Adrenal gland (tissue), 12 donors: ENCODE results near the gene UROC1. TPM values are rescaled to one million over a fixed set of nuclear protein-coding genes. Genes with fewer than 3 reads are reported as not detected.

Experiments
- DNase-seq, 7 donors: peaks; one replicate each; pipeline ENCODE4 v3.0.0-alpha.2; 2019 to 2020
- H3K27ac ChIP-seq, 5 donors: fragments of 200-600 bp; sonication (generic) in 4 of 5; 1 replicate in 3 of 5; 2 replicates in 2 of 5; pipeline versions ENCODE4 v1.5.1 to v1.8.0; 2016 to 2020; ENCODE audit warnings: mild to moderate bottlenecking in 1 of 5
- H3K27me3 ChIP-seq: fragments of 200-600 bp; 2 replicates; pipeline ENCODE4 v1.8.0; 2021
- H3K36me3 ChIP-seq, 2 donors: fragments of 200-600 bp; replicated peaks in 1 of 2; 1 replicate in 1 of 2; 2 replicates in 1 of 2; pipeline versions ENCODE4 v1.5.1 to v1.8.0; 2018 to 2022
- H3K4me1 ChIP-seq, 2 donors: fragments of 200-600 bp; replicated peaks in 1 of 2; 1 replicate in 1 of 2; 2 replicates in 1 of 2; pipeline versions ENCODE4 v1.5.1 to v1.8.0; 2018 to 2021
- H3K4me3 ChIP-seq, 4 donors: fragments of 200-600 bp; sonication (generic) in 3 of 4; one replicate each; pipeline ENCODE4 v1.5.1; 2016 to 2018
- H3K9me3 ChIP-seq, 3 donors: fragments of 200-600 bp; sonication (generic) in 1 of 3; replicated peaks in 1 of 3; 1 replicate in 2 of 3; 2 replicates in 1 of 3; pipeline versions ENCODE4 v1.5.1 to v1.8.0; 2016 to 2021
- CTCF ChIP-seq, 6 experiments: fragments of 450-650 bp in 4 of 6; fragments of 200-600 bp in 2 of 6; sonication (generic) in 1 of 6; IDR thresholded peaks; 1 replicate in 5 of 6; 2 replicates in 1 of 6; pipeline versions ENCODE4 v1.5.1 to v1.8.0; 2016 to 2021; ENCODE audit warnings: antibody characterized with exemption in 6 of 6, mild to moderate bottlenecking in 2 of 6, moderate library complexity in 1 of 6
- POLR2A ChIP-seq, 2 donors: fragments of 450-650 bp; IDR thresholded peaks; one replicate each; pipeline ENCODE4 v1.6.1; 2017; ENCODE audit warnings: antibody characterized with exemption in 2 of 2, mild to moderate bottlenecking in 2 of 2, moderate library complexity in 1 of 2
- WGBS, 4 donors: extraction: QIAGEN DNeasy Blood & Tissue Kit in 2 of 4; methylation state at CpG; one replicate each; pipeline versions ENCODE4 v1.1.5 to v1.1.7; 2013 to 2017; 5-methylcytosine and 5-hydroxymethylcytosine counted together
- intact Hi-C, 2 donors: fragments of 100-400 bp; cut with DNase I; formaldehyde crosslinking; loops; one replicate each; pipeline versions ENCODE4 v1.14.1 to v1.15.0; 2022 to 2023
- polyA plus RNA-seq, 3 donors: library from polyadenylated mRNA; stranded (reverse); fragments of 200-250 nt in 2 of 3; fragments of 350-450 nt in 1 of 3; fragmentation: Illumina TruSeq in 1 of 3; extraction: RNeasy Lipid Tissue Mini Kit (QIAGEN cat#74804) in 1 of 3; gene quantifications; one replicate each; pipeline ENCODE4 v1.2.3, GENCODE V29; 2013 to 2014
- total RNA-seq, 9 donors: library from RNA; depleted of rRNA in 4 of 9; stranded (reverse); fragments of >200 nt in 4 of 9; fragments of 120-200 nt in 1 of 9; fragmentation: NEBNext Ultra II Directional in 1 of 9; extraction: Animal tissue kit (Norgen Biotek cat#: 25700) in 1 of 9; gene quantifications; one replicate each; pipeline versions ENCODE4 v1.1.0 to v1.2.4, GENCODE V29; 2013 to 2023
- donor health status: healthy with polysubstance abuse.
- donor health status: Bipolar disorder and iron deficiency.
- donor health status: DM: yes; HTN: yes; CAD: no.
- donor health status: DM: no; HTN: no; CAD: no.
- donor health status: DM: no; HTN: no; CAD: no.
- donor health status: DM: yes; HTN: yes; CAD: no.

UROC1 gene
- total and polyA plus RNA-seq, 12 donors: under 0.01 to 0.22 (median 0.04) TPM; not detected in 8

- Histone ChIP-seq H3K36me3 (no peaks in the 10 kb centered on the region), H3K4me3 (no peak overlapping the region), H3K27me3 (peaks cover 4% of the 10 kb centered on the region), H3K27ac (no peak overlapping the region), H3K4me1 (peaks cover 0 to 1% of the 10 kb centered on the region in 2 donors), H3K9me3 (no peaks in the 10 kb centered on the region)
- intact Hi-C loops: loop anchor here in 1 of 2 donors (5.0 kb wide), 1 partner anchor 144 kb away; no protein-coding TSS in a partner anchor
- WGBS, 4 donors: 43 to 76% (median 67%) methylated on average over 4 of the region's 4 CpGs
- DNase-seq: no peak
- TF ChIP-seq POLR2A (IDR thresholded peaks at IDR 0.05): no peak
- TF ChIP-seq CTCF (IDR thresholded peaks at IDR 0.05): no peak
Observed at GRCh38 chr3:126518779-126519177, 1.2 kb upstream of the UROC1 start.

GRCh38 chr3:126517986-126518778 is 609 bp upstream of the UROC1 start:
- no peaks in the 10 kb centered on the region for H3K4me1 ChIP-seq
- WGBS, 4 donors: 85 to 91% (median 89%) methylated on average over 7 to 15 of the region's 15 CpGs
- DNase-seq: no peak
- peaks cover 4% of the 10 kb centered on the region for H3K27me3 ChIP-seq
- intact Hi-C loops: loop anchor here in 1 of 2 donors (5.0 kb wide), 1 partner anchor 144 kb away; no protein-coding TSS in a partner anchor
- H3K36me3 ChIP-seq: no peaks in the 10 kb centered on the region
- H3K4me3 ChIP-seq: no peak overlapping the region
- no peaks in the 10 kb centered on the region for H3K9me3 ChIP-seq
- H3K27ac ChIP-seq: no peak overlapping the region
- TF ChIP-seq CTCF (IDR thresholded peaks at IDR 0.05): no peak
- TF ChIP-seq POLR2A (IDR thresholded peaks at IDR 0.05): no peak

GRCh38 chr3:126516936-126517290 is 660 bp downstream of the UROC1 start:
- TF ChIP-seq CTCF (IDR thresholded peaks at IDR 0.05) (no peak), POLR2A (IDR thresholded peaks at IDR 0.05) (no peak)
- H3K4me3 ChIP-seq: no peak overlapping the region
- no peak for DNase-seq
- H3K4me1 ChIP-seq: no peaks in the 10 kb centered on the region
- H3K27ac ChIP-seq: no peak overlapping the region
- H3K9me3 ChIP-seq: no peaks in the 10 kb centered on the region
- 76 to 94% (median 83%) methylated on average over 2 to 9 of the region's 9 CpGs for WGBS, 4 donors
- no peaks in the 10 kb centered on the region for H3K27me3 ChIP-seq
- intact Hi-C loops: loop anchor here in 1 of 2 donors (5.0 kb wide), 1 partner anchor 145 kb away; no protein-coding TSS in a partner anchor
- H3K36me3 ChIP-seq: no peaks in the 10 kb centered on the region

GRCh38 chr3:126516152-126516935 is 1.2 kb downstream of the UROC1 start:
- Histone ChIP-seq H3K27ac (no peak overlapping the region), H3K4me1 (no peaks in the 10 kb centered on the region), H3K4me3 (no peak overlapping the region), H3K36me3 (no peaks in the 10 kb centered on the region), H3K9me3 (no peaks in the 10 kb centered on the region), H3K27me3 (no peaks in the 10 kb centered on the region)
- TF ChIP-seq CTCF (IDR thresholded peaks at IDR 0.05): no peak
- WGBS, 4 donors: 77 to 87% (median 80%) methylated on average over 2 to 6 of the region's 6 CpGs
- intact Hi-C loops: loop anchor here in 1 of 2 donors (5.0 kb wide), 1 partner anchor 146 kb away; no protein-coding TSS in a partner anchor
- no peak for DNase-seq
